ENCODE data around the gene RELA.

RELA gene

GRCh38 chr11:65611028-65611757, 51.5 kb downstream of the RELA start:
- no peak for DNase-seq

- no peak for DNase-seq
These were observed 52.3 kb downstream of the RELA start for GRCh38 chr11:65610404-65610803.

DNA sequence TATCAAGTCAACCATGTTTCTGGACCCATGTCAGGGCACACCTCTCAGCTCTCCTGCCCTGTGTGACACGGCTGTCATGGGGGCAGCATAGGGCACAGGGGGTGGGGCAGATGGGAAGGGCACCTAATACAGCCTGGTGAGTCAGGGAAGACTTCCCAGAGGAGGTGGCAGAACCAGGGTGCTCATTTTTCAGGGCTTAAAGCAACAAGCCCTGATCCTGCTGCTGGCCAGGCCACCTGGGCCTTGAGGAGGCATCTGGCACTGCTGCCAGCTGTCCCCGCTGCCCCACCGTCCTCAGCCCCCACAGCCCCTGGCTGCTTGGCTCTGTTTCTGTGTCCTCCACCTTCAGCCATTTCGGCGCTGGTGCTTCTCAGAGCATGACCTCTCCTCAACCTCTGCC, 53.1 kb downstream of the RELA start:
- no peak for DNase-seq

GRCh38 chr11:65609229-65609628, 53.5 kb downstream of the RELA start:
- no peak for DNase-seq

DNA sequence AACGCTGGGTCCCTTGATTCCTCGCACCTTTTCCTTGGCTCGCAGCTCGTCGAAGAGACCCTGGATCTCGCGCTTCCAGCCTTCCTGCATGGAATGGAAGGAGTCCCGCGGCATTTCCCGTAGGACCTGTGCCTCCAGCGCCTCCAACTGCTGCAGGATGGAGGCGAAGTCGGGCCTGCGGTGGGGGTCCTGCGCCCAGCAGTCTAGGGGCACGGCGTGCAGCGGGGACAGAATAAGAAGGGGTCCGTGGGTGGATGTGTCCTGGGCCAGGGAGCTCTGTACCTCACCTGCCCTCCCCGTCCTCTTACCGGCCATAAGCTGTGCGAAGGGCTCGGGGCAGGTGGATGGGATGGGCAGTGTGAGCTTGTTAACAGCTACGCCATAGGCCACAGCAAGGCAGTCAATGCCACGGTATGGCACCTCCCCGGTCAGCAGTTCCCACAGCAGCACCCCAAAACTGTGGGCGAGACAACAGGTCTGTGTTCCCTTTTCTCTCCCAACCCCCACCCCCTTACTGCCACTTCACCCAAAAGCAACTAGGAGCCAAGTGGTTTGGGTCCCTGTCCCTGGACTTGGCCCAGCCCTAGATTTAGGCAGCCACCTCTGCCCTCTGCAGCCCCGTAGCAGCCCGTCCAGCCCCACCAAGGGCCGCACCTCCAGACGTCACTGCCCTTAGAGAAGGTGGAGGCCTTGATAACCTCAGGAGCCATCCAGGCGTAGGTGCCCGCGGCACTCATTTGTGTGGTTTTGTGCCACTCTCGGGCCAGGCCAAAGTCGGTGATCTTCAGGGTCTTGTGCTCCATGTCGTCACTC, 54.9 kb downstream of the RELA start:
- no peak for DNase-seq

GRCh38 chr11:65606876-65607613, 55.7 kb downstream of the RELA start:
- DNase-seq: no peak

GRCh38 chr11:65604258-65604657, 58.5 kb downstream of the RELA start:
- no peak for DNase-seq

All from stimulated activated naive CD4-positive, alpha-beta T cell (primary cell).